ENCODE data around the gene MCTP1. TPM values are rescaled to one million over a fixed set of nuclear protein-coding genes. Genes with fewer than 3 reads are reported as not detected.

Gene MCTP1
- total and polyA plus RNA-seq, 8 donors, result 4.4 to 55.1 (median 5.9) TPM

DNA sequence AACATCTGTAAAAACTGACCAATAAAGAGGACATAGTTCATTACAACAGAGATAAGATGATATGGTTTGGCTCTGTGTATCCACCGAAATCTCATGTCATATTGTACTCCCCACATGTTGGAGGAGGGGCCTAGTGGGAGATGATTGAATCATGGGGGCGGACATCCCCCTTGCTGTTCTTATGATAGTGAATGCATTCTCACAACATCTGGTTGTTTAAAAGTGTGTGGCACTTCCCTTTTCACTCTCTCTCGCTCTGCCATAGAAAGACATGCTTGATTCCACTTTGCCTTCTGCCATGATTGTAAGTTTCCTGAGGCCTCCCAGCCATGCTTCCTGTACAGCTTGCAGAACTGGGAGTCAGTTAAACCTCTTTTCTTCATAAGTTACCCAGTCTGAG, 373.6 kb downstream of the MCTP1 start:
- Histone ChIP-seq H3K4me3 (no peak overlapping the region), H3K9me3 (no peaks in the 10 kb centered on the region), H3K27me3 (no peaks in the 10 kb centered on the region), H3K36me3 (peaks cover 3 to 43% of the 10 kb centered on the region in 2 donors), H3K27ac (no peak overlapping the region), H3K4me1 (no peaks in the 10 kb centered on the region)
- no peak for ATAC-seq
- DNase-seq, result no peak
- intact Hi-C loops (cut with DNase I), result no loop called here
- TF ChIP-seq, protein P1, sequence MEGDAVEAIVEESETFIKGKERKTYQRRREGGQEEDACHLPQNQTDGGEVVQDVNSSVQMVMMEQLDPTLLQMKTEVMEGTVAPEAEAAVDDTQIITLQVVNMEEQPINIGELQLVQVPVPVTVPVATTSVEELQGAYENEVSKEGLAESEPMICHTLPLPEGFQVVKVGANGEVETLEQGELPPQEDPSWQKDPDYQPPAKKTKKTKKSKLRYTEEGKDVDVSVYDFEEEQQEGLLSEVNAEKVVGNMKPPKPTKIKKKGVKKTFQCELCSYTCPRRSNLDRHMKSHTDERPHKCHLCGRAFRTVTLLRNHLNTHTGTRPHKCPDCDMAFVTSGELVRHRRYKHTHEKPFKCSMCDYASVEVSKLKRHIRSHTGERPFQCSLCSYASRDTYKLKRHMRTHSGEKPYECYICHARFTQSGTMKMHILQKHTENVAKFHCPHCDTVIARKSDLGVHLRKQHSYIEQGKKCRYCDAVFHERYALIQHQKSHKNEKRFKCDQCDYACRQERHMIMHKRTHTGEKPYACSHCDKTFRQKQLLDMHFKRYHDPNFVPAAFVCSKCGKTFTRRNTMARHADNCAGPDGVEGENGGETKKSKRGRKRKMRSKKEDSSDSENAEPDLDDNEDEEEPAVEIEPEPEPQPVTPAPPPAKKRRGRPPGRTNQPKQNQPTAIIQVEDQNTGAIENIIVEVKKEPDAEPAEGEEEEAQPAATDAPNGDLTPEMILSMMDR (IDR thresholded peaks at IDR 0.05), result no peak

DNA sequence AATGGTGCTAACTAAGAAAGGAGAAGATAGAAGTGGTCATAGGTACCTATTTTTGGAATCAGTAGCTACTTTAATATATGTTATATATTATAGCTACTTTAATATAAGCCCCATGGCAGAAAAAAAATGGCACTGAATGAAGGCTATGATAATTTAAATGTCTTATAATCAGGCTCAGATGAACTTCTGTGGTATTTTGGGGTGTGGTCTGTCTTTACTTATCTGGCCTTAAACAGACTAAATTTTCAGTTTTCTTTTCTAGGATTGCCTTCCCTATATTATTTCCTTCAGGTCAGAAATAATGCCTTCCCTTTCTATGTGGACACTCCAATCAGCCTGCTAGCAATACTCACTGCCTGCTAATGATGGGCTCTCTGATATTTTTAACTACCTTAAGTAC, 374.2 kb downstream of the MCTP1 start:
- Histone ChIP-seq H3K4me3 (no peak overlapping the region), H3K27me3 (no peaks in the 10 kb centered on the region), H3K4me1 (no peaks in the 10 kb centered on the region), H3K27ac (no peak overlapping the region), H3K9me3 (no peaks in the 10 kb centered on the region), H3K36me3 (peaks cover 3 to 49% of the 10 kb centered on the region in 2 donors)
- TF ChIP-seq, protein P1 (IDR thresholded peaks at IDR 0.05), result no peak
- no peak for ATAC-seq
- intact Hi-C loops (cut with DNase I), result no loop called here
- no peak for DNase-seq

DNA sequence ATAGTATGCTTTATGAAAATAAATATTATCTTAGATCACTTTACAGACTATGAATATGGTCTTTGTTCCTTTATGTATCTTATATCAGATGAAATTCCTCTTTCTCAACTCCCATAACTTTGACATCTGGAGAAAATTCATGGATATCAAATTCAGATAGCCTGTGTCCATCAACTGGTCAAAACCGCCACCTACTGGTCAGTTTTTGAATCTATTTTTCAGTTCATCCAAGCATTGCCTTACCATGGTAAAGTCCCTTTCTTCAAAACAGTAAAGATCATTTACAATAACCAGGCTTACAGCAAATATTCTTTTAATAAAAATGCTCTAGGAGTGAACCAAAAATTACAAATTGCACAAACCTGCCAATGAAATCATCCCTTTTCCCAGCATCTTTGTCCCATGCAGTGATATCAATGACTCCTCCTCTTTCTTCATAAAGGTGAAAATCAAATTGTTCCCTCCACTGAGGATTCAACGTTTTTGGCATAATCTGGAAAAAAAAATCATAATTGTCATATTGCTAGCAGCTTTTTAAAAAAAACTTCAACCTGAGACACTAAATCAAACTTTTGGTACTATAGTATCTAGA, 375.9 kb downstream of the MCTP1 start:
- intact Hi-C loops (cut with DNase I), result loop anchor here in 1 of 2 donors (10.0 kb wide), 1 partner anchor 794 kb away; a partner anchor contains a TSS
- H3K4me1 ChIP-seq, result no peaks in the 10 kb centered on the region
- TF ChIP-seq, protein P1 (IDR thresholded peaks at IDR 0.05), result peak; percentile 46 to 51
- no peaks in the 10 kb centered on the region for H3K9me3 ChIP-seq
- DNase-seq (peak in 2 of 4 donors; percentile 16 to 38), ATAC-seq (peak; percentile 41)
- no peak overlapping the region for H3K4me3 ChIP-seq
- no peak overlapping the region for H3K27ac ChIP-seq
- H3K36me3 ChIP-seq, result peaks cover 0 to 66% of the 10 kb centered on the region in 2 donors
- H3K27me3 ChIP-seq, result no peaks in the 10 kb centered on the region

DNA sequence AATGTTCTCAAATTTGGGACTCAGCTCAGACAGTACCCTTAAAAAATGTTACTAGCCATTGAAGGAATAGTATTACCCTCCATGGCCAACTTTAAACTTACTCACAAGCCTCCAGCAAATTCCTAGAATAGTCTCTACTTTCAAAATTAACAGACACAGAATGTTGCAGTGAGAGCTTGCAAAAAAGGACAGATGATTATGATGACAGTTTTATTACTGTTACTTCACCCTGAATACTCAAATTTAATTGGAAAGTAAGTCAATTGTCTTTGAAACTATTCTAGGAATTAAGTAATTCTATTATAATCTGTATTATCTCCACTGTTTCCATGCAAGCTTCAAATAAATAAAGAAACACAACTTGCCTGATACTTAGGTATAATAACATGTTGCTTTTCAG, 378.1 kb downstream of the MCTP1 start:
- no peaks in the 10 kb centered on the region for H3K27me3 ChIP-seq
- H3K4me3 ChIP-seq, result no peak overlapping the region
- no peaks in the 10 kb centered on the region for H3K4me1 ChIP-seq
- peaks cover 0 to 61% of the 10 kb centered on the region in 2 donors for H3K36me3 ChIP-seq
- no peak overlapping the region for H3K27ac ChIP-seq
- TF ChIP-seq, protein P1 (IDR thresholded peaks at IDR 0.05), result no peak
- no peaks in the 10 kb centered on the region for H3K9me3 ChIP-seq
- no peak for DNase-seq
- ATAC-seq, result no peak
- intact Hi-C loops (cut with DNase I), result loop anchor here in 1 of 2 donors (10.0 kb wide), 1 partner anchor 792 kb away; a partner anchor contains a TSS

DNA sequence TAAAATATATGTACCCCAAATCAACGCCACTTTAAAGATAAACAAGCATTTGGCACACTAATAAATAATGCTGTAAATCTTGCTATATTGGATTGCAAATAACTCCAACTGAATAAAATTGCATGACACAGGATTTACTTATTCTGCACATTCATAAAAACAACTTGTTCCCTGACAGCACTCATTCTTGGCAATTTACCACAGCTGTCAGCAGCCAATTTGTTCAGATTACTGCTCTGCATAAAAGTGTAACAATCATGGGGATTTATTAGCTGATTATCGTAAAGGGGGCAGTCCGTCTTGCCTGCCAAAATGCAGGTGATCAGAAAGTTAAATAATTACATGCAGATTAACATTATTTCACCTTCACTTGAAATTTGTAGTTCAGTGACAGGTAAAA, 381.2 kb downstream of the MCTP1 start:
- Histone ChIP-seq H3K27me3 (no peaks in the 10 kb centered on the region), H3K4me1 (no peaks in the 10 kb centered on the region), H3K4me3 (no peak overlapping the region), H3K27ac (no peak overlapping the region), H3K36me3 (peaks cover 0 to 56% of the 10 kb centered on the region in 2 donors), H3K9me3 (no peaks in the 10 kb centered on the region)
- ATAC-seq, result no peak
- DNase-seq, result no peak
- TF ChIP-seq, protein P1 (IDR thresholded peaks at IDR 0.05), result no peak
- intact Hi-C loops (cut with DNase I), result loop anchor here in 1 of 2 donors (10.0 kb wide), 1 partner anchor 789 kb away; a partner anchor contains a TSS
